ENCODE measurements around the gene BARX1.

- no peak for TF ChIP-seq CTCF (IDR thresholded peaks at IDR 0.05 in 2 of 3, conservative IDR thresholded peaks at IDR 0.05 in 1 of 3; ENCODE audit: control insufficient read depth in 2 of 3, extremely low read depth in 1 of 3, insufficient read depth in 1 of 3, low read depth in 3 of 3, low read length in 3 of 3)
- TF ChIP-seq SP1 (IDR thresholded peaks at IDR 0.05; ENCODE audit: low read depth, low read length): no peak
- no peak for TF ChIP-seq MAX (IDR thresholded peaks at IDR 0.05; ENCODE audit: low read depth, low read length)
- TF ChIP-seq GATAD2B (conservative IDR thresholded peaks at IDR 0.05; ENCODE audit: low read depth): no peak
- no peak for TF ChIP-seq E2F4 (IDR thresholded peaks at IDR 0.05; ENCODE audit: low read depth, low read length)
- TF ChIP-seq TARDBP (IDR thresholded peaks at IDR 0.05; ENCODE audit: borderline replicate concordance): no peak
- no peak for TF ChIP-seq POLR2AphosphoS5 (IDR thresholded peaks at IDR 0.05; ENCODE audit: low read length)
- TF ChIP-seq HCFC1 (IDR thresholded peaks at IDR 0.05; ENCODE audit: low read length): no peak
- TF ChIP-seq FOXM1 (IDR thresholded peaks at IDR 0.05; ENCODE audit: low read depth, low read length): no peak
- TF ChIP-seq EZH2 (IDR thresholded peaks at IDR 0.05; ENCODE audit: borderline replicate concordance, control insufficient read depth, low read depth, low read length): no peak
- no peak for TF ChIP-seq HDGF (IDR thresholded peaks at IDR 0.05)
- TF ChIP-seq ZBTB40 (IDR thresholded peaks at IDR 0.05; ENCODE audit: borderline replicate concordance): no peak
- TF ChIP-seq POLR2A (IDR thresholded peaks at IDR 0.05; ENCODE audit: low read depth, low read length): no peak
- TF ChIP-seq CEBPB (IDR thresholded peaks at IDR 0.05; ENCODE audit: borderline replicate concordance in 1 of 2, low read depth in 2 of 2, low read length in 2 of 2): no peak
These were observed 29.7 kb upstream of the BARX1 start for GRCh38 chr9:93984860-93985259.
